Adrenal gland (tissue), 12 donors: ENCODE measurements around the gene CYB561D2. TPM values are rescaled to one million over a fixed set of nuclear protein-coding genes. Genes with fewer than 3 reads are reported as not detected.

Experiments used
- DNase-seq, 7 donors: peaks; one replicate each; pipeline ENCODE4 v3.0.0-alpha.2; 2019 to 2020
- H3K27ac ChIP-seq, 5 donors: fragments of 200-600 bp; sonication (generic) in 4 of 5; 1 replicate in 3 of 5; 2 replicates in 2 of 5; pipeline versions ENCODE4 v1.5.1 to v1.8.0; 2016 to 2020; ENCODE audit warnings: mild to moderate bottlenecking in 1 of 5
- H3K27me3 ChIP-seq: fragments of 200-600 bp; 2 replicates; pipeline ENCODE4 v1.8.0; 2021
- H3K36me3 ChIP-seq, 2 donors: fragments of 200-600 bp; replicated peaks in 1 of 2; 1 replicate in 1 of 2; 2 replicates in 1 of 2; pipeline versions ENCODE4 v1.5.1 to v1.8.0; 2018 to 2022
- H3K4me1 ChIP-seq, 2 donors: fragments of 200-600 bp; replicated peaks in 1 of 2; 1 replicate in 1 of 2; 2 replicates in 1 of 2; pipeline versions ENCODE4 v1.5.1 to v1.8.0; 2018 to 2021
- H3K4me3 ChIP-seq, 4 donors: fragments of 200-600 bp; sonication (generic) in 3 of 4; one replicate each; pipeline ENCODE4 v1.5.1; 2016 to 2018
- H3K9me3 ChIP-seq, 3 donors: fragments of 200-600 bp; sonication (generic) in 1 of 3; replicated peaks in 1 of 3; 1 replicate in 2 of 3; 2 replicates in 1 of 3; pipeline versions ENCODE4 v1.5.1 to v1.8.0; 2016 to 2021
- POLR2A ChIP-seq, 2 donors: fragments of 450-650 bp; IDR thresholded peaks; one replicate each; pipeline ENCODE4 v1.6.1; 2017; ENCODE audit warnings: antibody characterized with exemption in 2 of 2, mild to moderate bottlenecking in 2 of 2, moderate library complexity in 1 of 2
- WGBS, 4 donors: extraction: QIAGEN DNeasy Blood & Tissue Kit in 2 of 4; methylation state at CpG; one replicate each; pipeline versions ENCODE4 v1.1.5 to v1.1.7; 2013 to 2017; 5-methylcytosine and 5-hydroxymethylcytosine counted together
- intact Hi-C, 2 donors: fragments of 100-400 bp; cut with DNase I; formaldehyde crosslinking; loops; one replicate each; pipeline versions ENCODE4 v1.14.1 to v1.15.0; 2022 to 2023
- polyA plus RNA-seq, 3 donors: library from polyadenylated mRNA; stranded (reverse); fragments of 200-250 nt in 2 of 3; fragments of 350-450 nt in 1 of 3; fragmentation: Illumina TruSeq in 1 of 3; extraction: RNeasy Lipid Tissue Mini Kit (QIAGEN cat#74804) in 1 of 3; gene quantifications; one replicate each; pipeline ENCODE4 v1.2.3, GENCODE V29; 2013 to 2014
- total RNA-seq, 9 donors: library from RNA; depleted of rRNA in 4 of 9; stranded (reverse); fragments of >200 nt in 4 of 9; fragments of 120-200 nt in 1 of 9; fragmentation: NEBNext Ultra II Directional in 1 of 9; extraction: Animal tissue kit (Norgen Biotek cat#: 25700) in 1 of 9; gene quantifications; one replicate each; pipeline versions ENCODE4 v1.1.0 to v1.2.4, GENCODE V29; 2013 to 2023
- TF ChIP-seq, protein P1 (sequence below), 6 experiments: fragments of 450-650 bp in 4 of 6; fragments of 200-600 bp in 2 of 6; sonication (generic) in 1 of 6; IDR thresholded peaks; 1 replicate in 5 of 6; 2 replicates in 1 of 6; pipeline versions ENCODE4 v1.5.1 to v1.8.0; 2016 to 2021; ENCODE audit warnings: antibody characterized with exemption in 6 of 6, mild to moderate bottlenecking in 2 of 6, moderate library complexity in 1 of 6
- donor health status: healthy with polysubstance abuse.
- donor health status: Bipolar disorder and iron deficiency.
- donor health status: DM: yes; HTN: yes; CAD: no.
- donor health status: DM: no; HTN: no; CAD: no.
- donor health status: DM: no; HTN: no; CAD: no.
- donor health status: DM: yes; HTN: yes; CAD: no.

The CYB561D2 gene
- total and polyA plus RNA-seq, 12 donors = 13.7 to 39.9 (median 27.1) TPM

DNA sequence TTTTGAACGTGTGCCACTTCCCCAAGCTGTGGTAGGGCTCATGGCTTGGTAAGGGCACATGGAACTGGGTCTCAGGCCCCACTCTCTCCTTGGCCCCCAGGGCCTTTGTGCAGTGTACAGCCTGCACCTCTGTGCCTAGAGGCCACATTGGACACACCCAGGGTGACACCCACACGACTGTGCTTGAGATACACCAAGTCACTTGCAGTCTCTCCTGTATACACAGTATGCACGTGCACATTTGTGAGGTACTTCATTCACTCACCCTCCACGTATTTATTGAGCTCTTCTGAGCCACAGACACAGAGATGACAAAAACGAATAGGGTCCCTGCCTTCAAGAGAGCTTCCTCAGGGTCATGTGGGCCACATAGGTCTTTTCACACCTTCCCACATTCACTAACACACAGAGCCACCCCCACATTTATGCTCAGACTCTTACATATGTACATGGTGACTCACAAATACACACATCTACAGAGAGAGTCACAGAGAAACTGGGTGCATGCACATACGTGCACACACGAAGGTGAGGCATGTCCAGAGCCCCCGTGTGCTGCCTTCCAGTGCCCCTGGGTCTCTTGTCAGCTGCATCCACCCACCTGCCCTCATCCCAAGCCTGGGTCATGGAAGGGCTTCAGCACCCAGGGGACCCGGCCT, 18.5 kb downstream of the CYB561D2 start:
- no peak overlapping the region for H3K27ac ChIP-seq
- DNase-seq = no peak
- no peaks in the 10 kb centered on the region for H3K27me3 ChIP-seq
- intact Hi-C loops = no loop called here
- H3K4me1 ChIP-seq = peaks cover 6% of the 10 kb centered on the region in 2 donors
- H3K9me3 ChIP-seq = no peaks in the 10 kb centered on the region
- H3K4me3 ChIP-seq = no peak overlapping the region
- WGBS, 4 donors = 65 to 75% (median 72%) methylated on average over 7 to 9 of the region's 9 CpGs
- TF ChIP-seq POLR2A (IDR thresholded peaks at IDR 0.05) = no peak
- TF ChIP-seq, protein P1, sequence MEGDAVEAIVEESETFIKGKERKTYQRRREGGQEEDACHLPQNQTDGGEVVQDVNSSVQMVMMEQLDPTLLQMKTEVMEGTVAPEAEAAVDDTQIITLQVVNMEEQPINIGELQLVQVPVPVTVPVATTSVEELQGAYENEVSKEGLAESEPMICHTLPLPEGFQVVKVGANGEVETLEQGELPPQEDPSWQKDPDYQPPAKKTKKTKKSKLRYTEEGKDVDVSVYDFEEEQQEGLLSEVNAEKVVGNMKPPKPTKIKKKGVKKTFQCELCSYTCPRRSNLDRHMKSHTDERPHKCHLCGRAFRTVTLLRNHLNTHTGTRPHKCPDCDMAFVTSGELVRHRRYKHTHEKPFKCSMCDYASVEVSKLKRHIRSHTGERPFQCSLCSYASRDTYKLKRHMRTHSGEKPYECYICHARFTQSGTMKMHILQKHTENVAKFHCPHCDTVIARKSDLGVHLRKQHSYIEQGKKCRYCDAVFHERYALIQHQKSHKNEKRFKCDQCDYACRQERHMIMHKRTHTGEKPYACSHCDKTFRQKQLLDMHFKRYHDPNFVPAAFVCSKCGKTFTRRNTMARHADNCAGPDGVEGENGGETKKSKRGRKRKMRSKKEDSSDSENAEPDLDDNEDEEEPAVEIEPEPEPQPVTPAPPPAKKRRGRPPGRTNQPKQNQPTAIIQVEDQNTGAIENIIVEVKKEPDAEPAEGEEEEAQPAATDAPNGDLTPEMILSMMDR (IDR thresholded peaks at IDR 0.05) = no peak
- no peaks in the 10 kb centered on the region for H3K36me3 ChIP-seq

DNA sequence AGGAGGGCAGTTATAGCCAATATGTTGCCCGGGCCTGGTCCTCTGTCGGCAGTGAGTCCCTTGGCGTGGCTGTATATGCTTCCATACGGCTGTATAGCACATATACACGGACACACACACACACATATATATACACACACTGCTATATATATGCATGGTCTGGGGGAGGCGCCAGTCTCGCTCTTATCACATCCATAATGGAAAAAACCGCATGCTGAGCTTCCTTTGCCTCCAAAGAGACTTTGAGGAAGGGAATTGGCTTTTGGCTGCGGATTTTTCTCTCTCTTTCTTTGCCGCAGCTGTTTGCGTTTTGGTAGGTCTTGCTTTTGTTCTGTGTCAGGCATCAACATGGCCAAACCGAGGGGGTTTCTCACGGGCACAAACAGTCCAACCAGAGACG, 19.9 kb downstream of the CYB561D2 start:
- Histone ChIP-seq H3K36me3 (no peaks in the 10 kb centered on the region), H3K27ac (no peak overlapping the region), H3K9me3 (no peaks in the 10 kb centered on the region), H3K4me3 (no peak overlapping the region), H3K4me1 (no peaks in the 10 kb centered on the region), H3K27me3 (no peaks in the 10 kb centered on the region)
- DNase-seq = no peak
- intact Hi-C loops = no loop called here
- TF ChIP-seq POLR2A (IDR thresholded peaks at IDR 0.05) = no peak
- TF ChIP-seq, protein P1 (IDR thresholded peaks at IDR 0.05) = no peak
- 52 to 64% (median 61%) methylated on average over 12 to 14 of the region's 14 CpGs for WGBS, 4 donors

DNA sequence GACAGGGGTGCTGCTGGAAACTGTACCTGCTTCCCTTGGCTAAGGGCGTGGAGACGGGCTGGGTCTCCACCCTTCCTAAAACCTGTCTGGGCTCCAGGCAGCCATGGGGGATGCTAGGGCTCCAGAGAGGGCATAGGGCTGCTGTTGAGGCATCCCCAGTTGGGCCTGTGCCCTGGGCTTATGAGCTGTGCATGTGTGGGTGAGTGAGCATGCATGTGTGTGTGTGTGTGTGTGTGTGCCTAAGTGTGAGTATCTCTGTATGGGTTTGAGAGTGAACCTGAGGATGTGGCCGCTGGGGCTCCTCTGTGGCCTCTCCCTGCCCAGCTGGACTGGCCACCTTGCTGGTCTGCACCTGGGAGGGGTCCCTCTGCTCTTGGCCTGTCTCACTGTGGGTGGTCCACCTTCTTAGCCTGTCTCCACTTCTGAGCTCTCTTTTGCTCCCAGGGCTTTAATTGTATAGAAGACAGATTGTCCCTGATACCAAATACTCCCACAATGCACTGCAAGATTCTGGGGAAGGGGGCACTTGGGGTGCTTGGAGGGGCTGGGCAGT, 20.5 kb downstream of the CYB561D2 start:
- intact Hi-C loops = no loop called here
- Histone ChIP-seq H3K27ac (no peak overlapping the region), H3K4me3 (no peak overlapping the region), H3K9me3 (no peaks in the 10 kb centered on the region), H3K36me3 (no peaks in the 10 kb centered on the region), H3K27me3 (no peaks in the 10 kb centered on the region), H3K4me1 (no peaks in the 10 kb centered on the region)
- DNase-seq = no peak
- TF ChIP-seq, protein P1 (IDR thresholded peaks at IDR 0.05) = no peak
- no peak for TF ChIP-seq POLR2A (IDR thresholded peaks at IDR 0.05)
- 44 to 93% (median 86%) methylated on average over 3 of the region's 3 CpGs for WGBS, 4 donors

DNA sequence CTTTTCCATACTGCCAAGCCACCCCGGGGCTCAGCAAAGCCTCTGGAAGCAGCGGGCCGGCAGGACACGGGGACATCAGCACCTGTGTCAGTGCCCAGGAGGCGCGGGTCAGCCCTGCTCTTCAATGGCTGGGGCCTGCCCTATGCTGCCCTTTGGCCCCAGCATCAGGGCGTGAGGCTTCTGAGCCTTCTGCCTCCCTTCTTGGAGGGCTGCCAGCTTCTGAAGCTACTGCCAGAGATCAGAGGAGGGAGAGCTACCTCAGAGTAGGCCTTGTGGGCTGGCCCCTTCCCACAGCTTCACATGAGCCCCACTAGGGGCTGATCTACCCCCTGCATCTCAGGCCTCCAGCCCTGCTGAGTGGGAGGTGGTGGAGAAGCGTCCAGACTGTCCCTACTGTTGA, 21.7 kb downstream of the CYB561D2 start:
- H3K9me3 ChIP-seq = no peaks in the 10 kb centered on the region
- DNase-seq = no peak
- H3K4me1 ChIP-seq = no peaks in the 10 kb centered on the region
- no peak for TF ChIP-seq POLR2A (IDR thresholded peaks at IDR 0.05)
- TF ChIP-seq, protein P1 (IDR thresholded peaks at IDR 0.05) = no peak
- WGBS, 4 donors = 52 to 77% (median 64%) methylated on average over 3 to 8 of the region's 8 CpGs
- H3K27ac ChIP-seq = no peak overlapping the region
- H3K36me3 ChIP-seq = no peaks in the 10 kb centered on the region
- no peak overlapping the region for H3K4me3 ChIP-seq
- intact Hi-C loops = no loop called here
- H3K27me3 ChIP-seq = no peaks in the 10 kb centered on the region
